PC-3 (cell line): ENCODE measurements around the gene NDUFA3. TPM values are rescaled to one million over a fixed set of nuclear protein-coding genes. Genes with fewer than 3 reads are reported as not detected.

ENCODE experiments used
- ATAC-seq: fragments of 200-7000 bp; cut with Tn5 transposase; 2 replicates; pipeline ENCODE4 v1.9.1; 2020; ENCODE audit warnings: mild to moderate bottlenecking, moderate library complexity
- BruUV-seq: library from RNA; stranded (reverse); fragments of 400-500 nt; replicated peaks from 2 replicates; lab custom pipeline; 2021; lab: Mats Ljungman, UMichigan
- CTCF ChIA-PET: fragments of 300-600 bp; sonication (Branson Sonifier 250); formaldehyde crosslinking; loops from one replicate; lab custom pipeline; 2022; ENCODE audit warnings: antibody characterized with exemption; lab: Charles Lee
- POLR2A ChIA-PET: fragments of 300-600 bp; sonication (Branson Sonifier 250); formaldehyde crosslinking; loops from one replicate; lab custom pipeline; 2022; ENCODE audit warnings: antibody characterized with exemption; ENCODE audit not compliant: unreplicated experiment; lab: Charles Lee
- DNase-seq: peaks from one replicate; pipeline ENCODE4 v3.0.0-alpha.2; 2015
- H2AFZ ChIP-seq: fragments of 300-600 bp; sonication (generic); 2 replicates; pipeline ENCODE4 v1.6.0; 2016; ENCODE audit warnings: antibody characterized with exemption, low read length
- H3F3A ChIP-seq: fragments of 300-600 bp; sonication (generic); one replicate; pipeline ENCODE4 v1.6.0; 2017; ENCODE audit warnings: antibody characterized with exemption, low read length, control low read depth, mild to moderate bottlenecking; ENCODE audit not compliant: unreplicated experiment
- H3K27ac ChIP-seq: fragments of 300-600 bp; sonication (generic); 2 replicates; pipeline ENCODE4 v1.5.1; 2016; ENCODE audit warnings: mild to moderate bottlenecking, low read length
- H3K27me3 ChIP-seq: fragments of 300-600 bp; sonication (generic); 2 replicates; pipeline ENCODE4 v1.6.1; 2016; ENCODE audit warnings: low read length, mixed read lengths
- H3K36me3 ChIP-seq: fragments of 300-600 bp; sonication (generic); 2 replicates; pipeline ENCODE4 v1.6.1; 2016; ENCODE audit warnings: low read depth, mixed run types, low read length, mixed read lengths
- H3K4me1 ChIP-seq: fragments of 300-600 bp; sonication (generic); 2 replicates; pipeline ENCODE4 v1.5.1; 2016; ENCODE audit warnings: low read length; ENCODE audit not compliant: insufficient read depth
- H3K4me2 ChIP-seq: fragments of 300-600 bp; sonication (generic); 2 replicates; pipeline ENCODE4 v1.6.0; 2016; ENCODE audit warnings: low read length
- H3K4me3 ChIP-seq: fragments of 300-600 bp; sonication (generic); 2 replicates; pipeline ENCODE4 v1.5.1; 2016; ENCODE audit warnings: mild to moderate bottlenecking, low read length, mixed read lengths
- H3K79me2 ChIP-seq: fragments of 300-600 bp; sonication (generic); 2 replicates; pipeline ENCODE4 v1.6.1; 2017; ENCODE audit warnings: low read length, mixed read lengths
- H3K9ac ChIP-seq: fragments of 300-600 bp; sonication (generic); 2 replicates; pipeline ENCODE4 v1.6.0; 2016; ENCODE audit warnings: mild to moderate bottlenecking, low read length
- H3K9me2 ChIP-seq: fragments of 300-600 bp; sonication (generic); replicated peaks from 2 replicates; pipeline ENCODE4 v1.6.1; 2016; ENCODE audit warnings: mixed run types, low read length, mixed read lengths
- H3K9me3 ChIP-seq: fragments of 300-600 bp; sonication (generic); 2 replicates; pipeline ENCODE4 v1.6.1; 2016; ENCODE audit warnings: low read length, mixed read lengths
- H4K20me1 ChIP-seq: fragments of 300-600 bp; sonication (generic); 2 replicates; pipeline ENCODE4 v1.6.1; 2016; ENCODE audit warnings: low read length, mixed read lengths
- CTCF ChIP-seq: fragments of 300-600 bp; sonication (generic); conservative IDR thresholded peaks from 2 replicates; pipeline ENCODE4 v1.5.1; 2017; ENCODE audit warnings: antibody characterized with exemption, low read depth, mild to moderate bottlenecking, low read length
- EZH2 ChIP-seq: fragments of 300-600 bp; sonication (generic); IDR thresholded peaks from one replicate; pipeline ENCODE4 v1.6.1; 2017; ENCODE audit warnings: antibody characterized with exemption, mild to moderate bottlenecking, low read length; ENCODE audit not compliant: unreplicated experiment
- EZH2phosphoT487 ChIP-seq: fragments of 300-600 bp; sonication (generic); IDR thresholded peaks from 2 replicates; pipeline ENCODE4 v1.6.1; 2018; ENCODE audit warnings: mild to moderate bottlenecking, antibody characterized with exemption, low read length, borderline replicate concordance
- intact Hi-C: fragments of 100-400 bp; cut with micrococcal nuclease; formaldehyde crosslinking; loops from 2 replicates; pipeline ENCODE4 v1.9.0; 2023
- total RNA-seq: library from RNA; depleted of rRNA; stranded (reverse); fragments of >200 nt; gene quantifications from 2 replicates; pipeline ENCODE4 v1.2.3, GENCODE V29; 2014; rRNA removed

Gene NDUFA3
- total RNA-seq, 1 experiment from 2014 or later: 138 TPM

GRCh38 chr19:54156953-54157352 is 54.3 kb downstream of the NDUFA3 start:
- H3K9ac ChIP-seq: no peak overlapping the region
- no peak overlapping the region for H3K4me3 ChIP-seq
- H3K27ac ChIP-seq: no peak overlapping the region
- H3K4me1 ChIP-seq: peaks cover 26% of the 10 kb centered on the region
- no peaks in the 10 kb centered on the region for H4K20me1 ChIP-seq
- H3F3A ChIP-seq: no peaks in the 10 kb centered on the region
- DNase-seq (no peak), ATAC-seq (no peak)
- no peak overlapping the region for H3K4me2 ChIP-seq
- intact Hi-C loops: no loop called here
- no peaks in the 10 kb centered on the region for H3K27me3 ChIP-seq
- CTCF ChIA-PET: interaction anchor here (0.8 kb wide), 1 partner anchor 11 kb away, joined by 3 read pairs; no protein-coding TSS in a partner anchor
- H3K36me3 ChIP-seq: peaks cover 46% of the 10 kb centered on the region
- H3K9me2 ChIP-seq: no peaks in the 10 kb centered on the region
- TF ChIP-seq EZH2phosphoT487: no peak
- no peak for TF ChIP-seq CTCF
- no peak for TF ChIP-seq EZH2
- H3K79me2 ChIP-seq: peaks cover 23% of the 10 kb centered on the region
- H3K9me3 ChIP-seq: no peaks in the 10 kb centered on the region
- no TSS peak for BruUV-seq
- H2AFZ ChIP-seq: no peak overlapping the region
- POLR2A ChIA-PET: no interaction called here

Other genes with a start within 250 kb of the NDUFA3 start
- gene MYADM, start 235.0 kb upstream of the NDUFA3 start, total RNA-seq: 58.9 and 63.5 TPM in 2 replicates
- 1.5 TPM in 1 of 2 replicates, not detected in the other for gene PRKCG, start 220.7 kb upstream of the NDUFA3 start, total RNA-seq
- gene CACNG7, start 193.6 kb upstream of the NDUFA3 start, total RNA-seq: not detected in 2 replicates
- gene CACNG8, start 139.9 kb upstream of the NDUFA3 start, total RNA-seq: 0.15 and 0.23 TPM in 2 replicates
- gene CACNG6, start 111.2 kb upstream of the NDUFA3 start, total RNA-seq: 1.8 TPM in 1 of 2 replicates, not detected in the other
- not detected in 2 replicates for gene VSTM1, start 39.0 kb upstream of the NDUFA3 start, total RNA-seq
- gene TARM1, start 21.5 kb upstream of the NDUFA3 start, total RNA-seq: not detected in 2 replicates
- gene OSCAR, start 2.1 kb upstream of the NDUFA3 start, total RNA-seq: 0.46 TPM in 1 of 2 replicates, not detected in the other
- 55.4 and 74.2 TPM in 2 replicates for gene TFPT, start 12.8 kb downstream of the NDUFA3 start, total RNA-seq
- 170 and 196 TPM in 2 replicates for gene PRPF31, start 12.9 kb downstream of the NDUFA3 start, total RNA-seq
- gene CNOT3, start 34.9 kb downstream of the NDUFA3 start, total RNA-seq: 41.1 and 60.2 TPM in 2 replicates
- gene LENG1, start 56.9 kb downstream of the NDUFA3 start, total RNA-seq: 13.6 and 18.8 TPM in 2 replicates
- 11.2 and 13.4 TPM in 2 replicates for gene TMC4, start 70.3 kb downstream of the NDUFA3 start, total RNA-seq
- gene MBOAT7, start 86.7 kb downstream of the NDUFA3 start, total RNA-seq: 231 and 261 TPM in 2 replicates
- gene TSEN34, start 88.5 kb downstream of the NDUFA3 start, total RNA-seq: 122 and 173 TPM in 2 replicates
- 3,477 and 3,621 TPM in 2 replicates for gene RPS9, start 98.0 kb downstream of the NDUFA3 start, total RNA-seq
- not detected in 2 replicates for gene LILRB3, start 120.2 kb downstream of the NDUFA3 start, total RNA-seq
- gene LILRA6, start 139.9 kb downstream of the NDUFA3 start, total RNA-seq: not detected in 2 replicates
- gene LILRB5, start 154.4 kb downstream of the NDUFA3 start, total RNA-seq: not detected in 2 replicates
- not detected in 2 replicates for gene LILRB2, start 178.3 kb downstream of the NDUFA3 start, total RNA-seq
- not detected in 2 replicates for gene LILRA5, start 210.3 kb downstream of the NDUFA3 start, total RNA-seq
- not detected in 2 replicates for gene LILRA4, start 236.3 kb downstream of the NDUFA3 start, total RNA-seq